ENCODE measurements around the gene PIGH.

Gene PIGH

DNA sequence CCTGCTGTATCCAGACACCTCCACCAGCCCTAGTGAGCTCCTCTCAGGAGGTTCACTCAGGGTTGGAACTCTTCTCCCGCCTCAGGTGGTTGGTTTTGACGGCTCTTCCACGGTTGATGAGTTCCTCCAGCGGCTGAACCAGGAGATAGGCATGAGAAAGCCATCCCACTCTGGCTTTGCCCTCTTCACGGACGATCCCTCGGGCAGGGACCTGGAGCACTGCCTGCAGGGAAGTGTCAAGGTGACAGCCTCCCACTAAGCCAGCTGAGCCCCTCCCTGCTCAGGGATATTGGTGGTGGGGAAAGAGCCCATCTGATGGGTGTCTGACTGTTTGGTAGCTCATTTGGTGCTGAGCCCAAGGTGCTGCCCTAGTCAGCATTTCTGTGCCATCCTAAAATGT lies 20.4 kb downstream of the PIGH start:
- TF ChIP-seq, protein P1, sequence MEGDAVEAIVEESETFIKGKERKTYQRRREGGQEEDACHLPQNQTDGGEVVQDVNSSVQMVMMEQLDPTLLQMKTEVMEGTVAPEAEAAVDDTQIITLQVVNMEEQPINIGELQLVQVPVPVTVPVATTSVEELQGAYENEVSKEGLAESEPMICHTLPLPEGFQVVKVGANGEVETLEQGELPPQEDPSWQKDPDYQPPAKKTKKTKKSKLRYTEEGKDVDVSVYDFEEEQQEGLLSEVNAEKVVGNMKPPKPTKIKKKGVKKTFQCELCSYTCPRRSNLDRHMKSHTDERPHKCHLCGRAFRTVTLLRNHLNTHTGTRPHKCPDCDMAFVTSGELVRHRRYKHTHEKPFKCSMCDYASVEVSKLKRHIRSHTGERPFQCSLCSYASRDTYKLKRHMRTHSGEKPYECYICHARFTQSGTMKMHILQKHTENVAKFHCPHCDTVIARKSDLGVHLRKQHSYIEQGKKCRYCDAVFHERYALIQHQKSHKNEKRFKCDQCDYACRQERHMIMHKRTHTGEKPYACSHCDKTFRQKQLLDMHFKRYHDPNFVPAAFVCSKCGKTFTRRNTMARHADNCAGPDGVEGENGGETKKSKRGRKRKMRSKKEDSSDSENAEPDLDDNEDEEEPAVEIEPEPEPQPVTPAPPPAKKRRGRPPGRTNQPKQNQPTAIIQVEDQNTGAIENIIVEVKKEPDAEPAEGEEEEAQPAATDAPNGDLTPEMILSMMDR (IDR thresholded peaks at IDR 0.05) = no peak
- DNase-seq (ENCODE audit: low spot score) = no peak
- H3K27ac ChIP-seq = no peak overlapping the region
- no peak overlapping the region for H3K4me3 ChIP-seq

GRCh38 chr14:67579040-67579439 lies 21.0 kb downstream of the PIGH start:
- TF ChIP-seq, protein P1 (IDR thresholded peaks at IDR 0.05) = no peak
- Histone ChIP-seq H3K27ac (no peak overlapping the region), H3K4me3 (no peak overlapping the region)
- DNase-seq (ENCODE audit: low spot score) = no peak

- Histone ChIP-seq H3K27ac (no peak overlapping the region), H3K4me3 (no peak overlapping the region)
- DNase-seq (ENCODE audit: low spot score) = no peak
- TF ChIP-seq, protein P1 (IDR thresholded peaks at IDR 0.05) = no peak
These were observed 21.9 kb downstream of the PIGH start for GRCh38 chr14:67577909-67578749.

DNA sequence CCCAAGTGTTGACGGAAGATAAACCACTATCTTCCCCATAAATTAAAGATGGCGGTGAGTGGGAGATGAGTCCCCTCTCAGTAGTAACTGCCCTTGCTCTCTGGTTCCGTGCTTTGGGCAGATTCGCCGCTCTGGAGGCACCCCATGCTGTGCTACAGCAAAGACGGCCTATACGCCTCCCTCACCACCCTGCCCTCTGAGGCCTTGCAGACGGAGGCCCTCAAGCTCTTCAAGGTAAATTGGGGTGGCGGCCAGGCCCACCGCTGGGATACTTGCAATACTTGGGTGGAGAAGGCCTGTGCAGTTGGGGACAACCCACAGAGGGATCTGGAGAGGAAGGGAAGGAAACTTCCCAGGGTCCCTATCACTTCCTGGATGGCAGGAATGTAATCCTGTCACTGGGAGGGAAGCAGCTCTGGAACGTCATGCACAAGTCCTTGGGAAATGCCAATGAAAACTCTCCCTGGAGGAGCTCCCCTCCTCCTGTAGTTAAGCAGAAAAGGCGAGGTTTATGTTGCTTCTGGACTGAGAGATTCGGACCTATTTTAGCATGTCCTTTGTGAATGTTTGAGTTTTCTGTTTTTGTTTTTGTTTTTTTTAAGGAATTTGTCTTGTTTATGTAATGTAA lies 22.8 kb downstream of the PIGH start:
- TF ChIP-seq, protein P1 (IDR thresholded peaks at IDR 0.05) = no peak
- DNase-seq (ENCODE audit: low spot score) = no peak
- H3K27ac ChIP-seq = no peak overlapping the region
- H3K4me3 ChIP-seq = no peak overlapping the region

- TF ChIP-seq, protein P1 (IDR thresholded peaks at IDR 0.05) = no peak
- no peak for DNase-seq (ENCODE audit: low spot score)
- H3K4me3 ChIP-seq = no peak overlapping the region
- H3K27ac ChIP-seq = no peak overlapping the region
These were observed 23.7 kb downstream of the PIGH start for GRCh38 chr14:67576216-67576955.

- no peak for DNase-seq (ENCODE audit: low spot score)
These were observed 24.4 kb downstream of the PIGH start for GRCh38 chr14:67575684-67576083.

More at GRCh38 chr14:67575684-67576083, 24.4 kb downstream of the PIGH start:
- H3K27ac ChIP-seq = no peak overlapping the region
- no peak overlapping the region for H3K4me3 ChIP-seq
- TF ChIP-seq, protein P1 (IDR thresholded peaks at IDR 0.05) = no peak
